K562 (cell line): ENCODE results near the gene XPC. TPM values are rescaled to one million over a fixed set of nuclear protein-coding genes. Genes with fewer than 3 reads are reported as not detected.
A peak's percentile ranks its signal among the peaks of the same experiment; 100 is the strongest.

Source experiments
- ADNP ChIP-seq: fragments of 200-800 bp; sonication (Bioruptor generic); IDR thresholded peaks from 2 replicates; pipeline ENCODE4 v1.6.1; 2016; ENCODE audit warnings: missing genetic modification characterization, missing compliant biosample characterization
- ARNT ChIP-seq, 2 experiments: fragments of 450-650 bp; IDR thresholded peaks; 2 replicates each; pipeline ENCODE4 v1.6.1; 2016; ENCODE audit warnings: mild to moderate bottlenecking in 1 of 2
- CBX1 ChIP-seq: sonication (generic); IDR thresholded peaks from 2 replicates; pipeline ENCODE4 v1.6.1; 2016; ENCODE audit warnings: antibody characterized with exemption, low read depth, mild to moderate bottlenecking
- DACH1 ChIP-seq: fragments of 450-650 bp; IDR thresholded peaks from 2 replicates; pipeline ENCODE4 v1.6.1; 2018; ENCODE audit not compliant: partially characterized antibody
- FOXA3 ChIP-seq, 2 experiments: fragments of 450-650 bp in 1 of 2; sonication (generic) in 1 of 2; formaldehyde crosslinking; IDR thresholded peaks in 1 of 2; conservative IDR thresholded peaks in 1 of 2; 2 replicates each; pipeline versions ENCODE4 v1.4.0 to v1.8.0; 2020 to 2022; ENCODE audit warnings: mild to moderate bottlenecking in 2 of 2, missing genetic modification reagents in 1 of 2
- FOXK2 ChIP-seq, 2 experiments: fragments of 450-650 bp; IDR thresholded peaks in 1 of 2; conservative IDR thresholded peaks in 1 of 2; 2 replicates each; pipeline ENCODE4 v1.6.1; 2016; ENCODE audit warnings: low read depth in 2 of 2, mild to moderate bottlenecking in 1 of 2
- HDAC2 ChIP-seq: fragments of 450-650 bp; IDR thresholded peaks from 2 replicates; pipeline ENCODE4 v1.6.1; 2016; ENCODE audit warnings: mild to moderate bottlenecking
- HIVEP1 ChIP-seq: fragments of 250-450 bp; sonication (Bioruptor Pico); IDR thresholded peaks from 2 replicates; pipeline ENCODE4 v1.4.0; 2020; ENCODE audit warnings: mild to moderate bottlenecking
- KDM1A ChIP-seq, 2 experiments: fragments of 450-650 bp; IDR thresholded peaks; 2 replicates each; pipeline ENCODE4 v1.6.1; 2016; ENCODE audit warnings: mild to moderate bottlenecking in 2 of 2
- SMARCA5 ChIP-seq: fragments of 450-650 bp; IDR thresholded peaks from 2 replicates; pipeline ENCODE4 v1.6.1; 2016
- SMC3 ChIP-seq: conservative IDR thresholded peaks from 2 replicates; pipeline ENCODE4 v1.6.1; 2011; ENCODE audit warnings: low read depth, low read length, improper control_type of control experiment; ENCODE audit not compliant: insufficient read depth
- SRSF1 ChIP-seq: fragments of 200-400 bp; formaldehyde crosslinking; IDR thresholded peaks from 2 replicates; pipeline ENCODE4 v1.6.1; 2017; ENCODE audit warnings: mild to moderate bottlenecking, low read depth, low read length, moderate library complexity
- ZKSCAN3 ChIP-seq: fragments of 250-450 bp; sonication (Bioruptor Pico); IDR thresholded peaks from 2 replicates; pipeline ENCODE4 v1.4.0; 2020
- ZNF197 ChIP-seq: fragments of 200-800 bp; sonication (Bioruptor generic); IDR thresholded peaks from 2 replicates; pipeline ENCODE4 v1.6.1; 2016; ENCODE audit warnings: low read depth, missing genetic modification characterization, missing compliant biosample characterization
- ZNF384 ChIP-seq: IDR thresholded peaks from 2 replicates; pipeline ENCODE4 v1.6.1; 2012; ENCODE audit warnings: low read depth, low read length, improper control_type of control experiment
- ZNF644 ChIP-seq: fragments of 200-800 bp; sonication (Bioruptor generic); IDR thresholded peaks from 2 replicates; pipeline ENCODE4 v1.6.1; 2016; ENCODE audit warnings: low read depth, missing genetic modification characterization, missing compliant biosample characterization
- polyA plus RNA-seq, 8 experiments: library from polyadenylated mRNA; depleted of rRNA in 4 of 8; stranded (reverse) in 5 of 8; unstranded in 3 of 8; fragments of >200 nt; fragmentation: Nextera tagmentation in 2 of 8; fragmentation: Illumina TruSeq in 1 of 8; extraction: Ambion mirVana in 2 of 8; extraction: Trizol in 1 of 8; gene quantifications; 2 replicates each; pipeline versions ENCODE4 v1.2.1 to v1.2.3, GENCODE V29; 2011 to 2014; ENCODE audit warnings: inconsistent platforms in 1 of 8, missing spikeins in 1 of 8
- total RNA-seq, 7 experiments: library from RNA; depleted of rRNA in 6 of 7; stranded (reverse); fragments of >200 nt in 6 of 7; fragmentation: Illumina TruSeq in 2 of 7; extraction: Trizol in 2 of 7; gene quantifications; 2 replicates each; pipeline versions ENCODE4 v1.2.1 to v1.2.3, GENCODE V29; 2011 to 2021; ENCODE audit warnings: low replicate concordance in 1 of 7
- TF ChIP-seq, protein P1 (sequence below): fragments of 250-450 bp; sonication (Bioruptor Pico); IDR thresholded peaks from 2 replicates; pipeline ENCODE4 v1.4.0; 2020
- TF ChIP-seq, protein P2 (sequence below): fragments of 450-650 bp; IDR thresholded peaks from 2 replicates; pipeline ENCODE4 v1.7.1; 2018; ENCODE audit warnings: mild to moderate bottlenecking, low read depth; ENCODE audit not compliant: partially characterized antibody
- TF ChIP-seq, protein P3 (sequence below): sonication (generic); formaldehyde crosslinking; IDR thresholded peaks from 2 replicates; pipeline ENCODE4 v1.9.0; 2022; ENCODE audit warnings: mild to moderate bottlenecking, missing genetic modification reagents

XPC gene
- total and polyA plus RNA-seq, 9 of the 15 experiments (the other 6 are each of a cell fraction or from before 2014, with no cell fraction given) = 3.8 to 54.7 (median 41.3) TPM

DNA sequence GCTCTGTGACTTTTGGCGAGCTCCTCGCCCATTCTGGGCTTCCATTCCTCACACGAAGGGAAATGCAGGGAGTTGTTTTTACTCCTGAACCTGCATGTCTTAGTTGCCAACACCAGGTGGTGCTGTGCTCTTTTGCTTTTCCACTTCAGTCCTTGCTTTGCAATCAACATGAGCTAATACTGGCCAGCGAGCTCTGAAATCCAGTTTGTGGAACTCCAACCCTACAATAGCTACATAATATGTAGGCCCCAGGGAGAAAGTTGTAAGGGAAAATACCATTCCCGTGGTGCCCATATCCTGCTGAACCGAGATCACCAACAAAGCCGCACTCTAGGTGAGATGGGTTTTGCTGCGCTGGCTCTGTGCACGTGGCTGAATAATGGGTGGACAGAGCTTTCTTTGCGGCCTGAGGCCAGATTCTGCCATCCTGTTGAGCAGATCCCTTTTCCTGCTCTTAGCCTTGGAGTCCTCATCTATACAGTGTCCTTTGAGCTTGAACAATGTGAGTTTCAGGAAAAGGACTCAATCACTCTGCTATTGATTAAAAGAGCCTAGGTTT is 25.2 kb upstream of the XPC start (continued):
- TF ChIP-seq, protein P1, sequence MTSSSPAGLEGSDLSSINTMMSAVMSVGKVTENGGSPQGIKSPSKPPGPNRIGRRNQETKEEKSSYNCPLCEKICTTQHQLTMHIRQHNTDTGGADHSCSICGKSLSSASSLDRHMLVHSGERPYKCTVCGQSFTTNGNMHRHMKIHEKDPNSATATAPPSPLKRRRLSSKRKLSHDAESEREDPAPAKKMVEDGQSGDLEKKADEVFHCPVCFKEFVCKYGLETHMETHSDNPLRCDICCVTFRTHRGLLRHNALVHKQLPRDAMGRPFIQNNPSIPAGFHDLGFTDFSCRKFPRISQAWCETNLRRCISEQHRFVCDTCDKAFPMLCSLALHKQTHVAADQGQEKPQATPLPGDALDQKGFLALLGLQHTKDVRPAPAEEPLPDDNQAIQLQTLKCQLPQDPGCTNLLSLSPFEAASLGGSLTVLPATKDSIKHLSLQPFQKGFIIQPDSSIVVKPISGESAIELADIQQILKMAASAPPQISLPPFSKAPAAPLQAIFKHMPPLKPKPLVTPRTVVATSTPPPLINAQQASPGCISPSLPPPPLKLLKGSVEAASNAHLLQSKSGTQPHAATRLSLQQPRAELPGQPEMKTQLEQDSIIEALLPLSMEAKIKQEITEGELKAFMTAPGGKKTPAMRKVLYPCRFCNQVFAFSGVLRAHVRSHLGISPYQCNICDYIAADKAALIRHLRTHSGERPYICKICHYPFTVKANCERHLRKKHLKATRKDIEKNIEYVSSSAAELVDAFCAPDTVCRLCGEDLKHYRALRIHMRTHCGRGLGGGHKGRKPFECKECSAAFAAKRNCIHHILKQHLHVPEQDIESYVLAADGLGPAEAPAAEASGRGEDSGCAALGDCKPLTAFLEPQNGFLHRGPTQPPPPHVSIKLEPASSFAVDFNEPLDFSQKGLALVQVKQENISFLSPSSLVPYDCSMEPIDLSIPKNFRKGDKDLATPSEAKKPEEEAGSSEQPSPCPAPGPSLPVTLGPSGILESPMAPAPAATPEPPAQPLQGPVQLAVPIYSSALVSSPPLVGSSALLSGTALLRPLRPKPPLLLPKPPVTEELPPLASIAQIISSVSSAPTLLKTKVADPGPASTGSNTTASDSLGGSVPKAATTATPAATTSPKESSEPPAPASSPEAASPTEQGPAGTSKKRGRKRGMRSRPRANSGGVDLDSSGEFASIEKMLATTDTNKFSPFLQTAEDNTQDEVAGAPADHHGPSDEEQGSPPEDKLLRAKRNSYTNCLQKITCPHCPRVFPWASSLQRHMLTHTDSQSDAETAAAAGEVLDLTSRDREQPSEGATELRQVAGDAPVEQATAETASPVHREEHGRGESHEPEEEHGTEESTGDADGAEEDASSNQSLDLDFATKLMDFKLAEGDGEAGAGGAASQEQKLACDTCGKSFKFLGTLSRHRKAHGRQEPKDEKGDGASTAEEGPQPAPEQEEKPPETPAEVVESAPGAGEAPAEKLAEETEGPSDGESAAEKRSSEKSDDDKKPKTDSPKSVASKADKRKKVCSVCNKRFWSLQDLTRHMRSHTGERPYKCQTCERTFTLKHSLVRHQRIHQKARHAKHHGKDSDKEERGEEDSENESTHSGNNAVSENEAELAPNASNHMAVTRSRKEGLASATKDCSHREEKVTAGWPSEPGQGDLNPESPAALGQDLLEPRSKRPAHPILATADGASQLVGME (CRISPR knock-in tag) = 0 out of 2 replicates have a peak, but pooled peaks have one; percentile 39
- TF ChIP-seq ZNF197 (CRISPR knock-in tag) (peak; percentile 76), SRSF1 (no peak), SMARCA5 (0 out of 2 replicates have a peak, but pooled peaks have one; percentile 97), ZNF384 (no peak), ADNP (tag) (peak; percentile 30; the same call in 1 of the 2 replicates), ZNF644 (tag) (no peak), ARNT (IDR thresholded peaks at IDR 0.05) (peak in 1 of 2 experiments; percentile 78; a peak in 1 of 4 replicates), FOXA3 (CRISPR knock-in tag; conservative IDR thresholded peaks at IDR 0.05 in 1 of 2, IDR thresholded peaks at IDR 0.05 in 1 of 2) (peak; percentile 44 to 45; a peak in 1 of 4 replicates), HIVEP1 (CRISPR knock-in tag) (no peak), FOXK2 (conservative IDR thresholded peaks at IDR 0.05 in 1 of 2, IDR thresholded peaks at IDR 0.05 in 1 of 2; ENCODE audit: low read depth in 2 of 2) (peak; percentile 85), ZKSCAN3 (CRISPR knock-in tag) (no peak), HDAC2 (no peak), CBX1 (0 out of 2 replicates have a peak, but pooled peaks have one; percentile 87), SMC3 (peak; percentile 97), DACH1 (peak; percentile 32), KDM1A (IDR thresholded peaks at IDR 0.05) (peak in 1 of 2 experiments; percentile 62; a peak in 1 of 4 replicates)
- TF ChIP-seq, protein P2, sequence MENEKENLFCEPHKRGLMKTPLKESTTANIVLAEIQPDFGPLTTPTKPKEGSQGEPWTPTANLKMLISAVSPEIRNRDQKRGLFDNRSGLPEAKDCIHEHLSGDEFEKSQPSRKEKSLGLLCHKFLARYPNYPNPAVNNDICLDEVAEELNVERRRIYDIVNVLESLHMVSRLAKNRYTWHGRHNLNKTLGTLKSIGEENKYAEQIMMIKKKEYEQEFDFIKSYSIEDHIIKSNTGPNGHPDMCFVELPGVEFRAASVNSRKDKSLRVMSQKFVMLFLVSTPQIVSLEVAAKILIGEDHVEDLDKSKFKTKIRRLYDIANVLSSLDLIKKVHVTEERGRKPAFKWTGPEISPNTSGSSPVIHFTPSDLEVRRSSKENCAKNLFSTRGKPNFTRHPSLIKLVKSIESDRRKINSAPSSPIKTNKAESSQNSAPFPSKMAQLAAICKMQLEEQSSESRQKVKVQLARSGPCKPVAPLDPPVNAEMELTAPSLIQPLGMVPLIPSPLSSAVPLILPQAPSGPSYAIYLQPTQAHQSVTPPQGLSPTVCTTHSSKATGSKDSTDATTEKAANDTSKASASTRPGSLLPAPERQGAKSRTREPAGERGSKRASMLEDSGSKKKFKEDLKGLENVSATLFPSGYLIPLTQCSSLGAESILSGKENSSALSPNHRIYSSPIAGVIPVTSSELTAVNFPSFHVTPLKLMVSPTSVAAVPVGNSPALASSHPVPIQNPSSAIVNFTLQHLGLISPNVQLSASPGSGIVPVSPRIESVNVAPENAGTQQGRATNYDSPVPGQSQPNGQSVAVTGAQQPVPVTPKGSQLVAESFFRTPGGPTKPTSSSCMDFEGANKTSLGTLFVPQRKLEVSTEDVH = no peak
- TF ChIP-seq, protein P3, sequence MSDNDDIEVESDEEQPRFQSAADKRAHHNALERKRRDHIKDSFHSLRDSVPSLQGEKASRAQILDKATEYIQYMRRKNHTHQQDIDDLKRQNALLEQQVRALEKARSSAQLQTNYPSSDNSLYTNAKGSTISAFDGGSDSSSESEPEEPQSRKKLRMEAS (CRISPR knock-in tag) = peak; percentile 64
